ENCODE measurements around the gene CHN2. TPM values are rescaled to one million over a fixed set of nuclear protein-coding genes. Genes with fewer than 3 reads are reported as not detected.

Gene CHN2
- polyA plus RNA-seq, 2 of the 4 experiments (the other 2 are of a cell fraction), result 0.06 TPM; not detected in 1

GRCh38 chr7:29345590-29345989 is 151.0 kb downstream of the CHN2 start:
- Histone ChIP-seq H3K4me2 (no peak overlapping the region), H3K4me1 (no peaks in the 10 kb centered on the region), H3K4me3 (no peak overlapping the region), H3K9me3 (no peaks in the 10 kb centered on the region), H3K27ac (no peak overlapping the region)
- DNase-seq (ENCODE audit: low read depth in 1 of 2, low spot score in 1 of 2) (peak in 1 of 2 experiments; percentile 12), FAIRE-seq (no peak), ATAC-seq (peak in 1 of 2 experiments; percentile 60; a peak in 3 of 6 replicates)
- CTCF ChIA-PET, result interaction anchor here (0.7 to 1.8 kb wide), 3 partner anchors 10 to 156 kb away, joined by 3 to 4 read pairs (median 4); no protein-coding TSS in a partner anchor
- WGBS (ENCODE audit: missing lambda C conversion rate), result 27% methylated on average over 9 of the region's 9 CpGs
- peak; percentile 21; the same call in 1 of the 3 replicates for TF ChIP-seq SMC3 (IDR thresholded peaks at IDR 0.05)
- peak; percentile 24; the same call in 1 of the 3 replicates for TF ChIP-seq CTCF (IDR thresholded peaks at IDR 0.05)
- TF ChIP-seq RAD21 (conservative IDR thresholded peaks at IDR 0.05 in 1 of 2, IDR thresholded peaks at IDR 0.05 in 1 of 2), result peak; percentile 43 to 45; a peak in 4 of 5 replicates
- no peak for TF ChIP-seq RFX5 (IDR thresholded peaks at IDR 0.05)
- POLR2A ChIA-PET, result no interaction called here

GRCh38 chr7:29346231-29346978 is 151.8 kb downstream of the CHN2 start:
- WGBS (ENCODE audit: missing lambda C conversion rate), result 56% methylated on average over 8 of the region's 8 CpGs
- ATAC-seq, result no peak
- no peak for TF ChIP-seq NFE2L2 (conservative IDR thresholded peaks at IDR 0.05; ENCODE audit: low read length)
- TF ChIP-seq NPAS2 (CRISPR knock-in tag; IDR thresholded peaks at IDR 0.05; ENCODE audit: borderline replicate concordance), result no peak
- TF ChIP-seq RARB (CRISPR knock-in tag; IDR thresholded peaks at IDR 0.05), result no peak
- no peak for TF ChIP-seq MYC (IDR thresholded peaks at IDR 0.05; ENCODE audit: borderline replicate concordance, low read length)
- no peak for TF ChIP-seq JUNB (IDR thresholded peaks at IDR 0.05)
- TF ChIP-seq RAD21 (conservative IDR thresholded peaks at IDR 0.05 in 1 of 2, IDR thresholded peaks at IDR 0.05 in 1 of 2), result no peak
- TF ChIP-seq PHF8 (IDR thresholded peaks at IDR 0.05; ENCODE audit: borderline replicate concordance, low read depth), result no peak
- TF ChIP-seq ATOH8 (CRISPR knock-in tag; IDR thresholded peaks at IDR 0.05; ENCODE audit: low read depth), result no peak
- TF ChIP-seq JUN (IDR thresholded peaks at IDR 0.05), result no peak
- TF ChIP-seq FOXS1 (CRISPR knock-in tag; IDR thresholded peaks at IDR 0.05), result no peak
- no peak for TF ChIP-seq HOXB13 (CRISPR knock-in tag; IDR thresholded peaks at IDR 0.05; ENCODE audit: low read depth)
- TF ChIP-seq GATA3 (IDR thresholded peaks at IDR 0.05; ENCODE audit: borderline replicate concordance), result no peak
- TF ChIP-seq USF2 (IDR thresholded peaks at IDR 0.05), result no peak
- no peak for TF ChIP-seq MAX (IDR thresholded peaks at IDR 0.05)
- TF ChIP-seq SMC3 (IDR thresholded peaks at IDR 0.05), result no peak
- no peak for TF ChIP-seq PBX3 (IDR thresholded peaks at IDR 0.05)
- TF ChIP-seq KDM1A (IDR thresholded peaks at IDR 0.05; ENCODE audit: low read depth), result no peak
- TF ChIP-seq FOSL2 (IDR thresholded peaks at IDR 0.05), result no peak
- TF ChIP-seq FOSL2 (CRISPR knock-in tag; IDR thresholded peaks at IDR 0.05), result no peak
- no peak for FAIRE-seq
- no peaks in the 10 kb centered on the region for H3K9me3 ChIP-seq
- no peaks in the 10 kb centered on the region for H3K4me1 ChIP-seq
- ChIA-PET POLR2A (no interaction called here), CTCF (interaction anchor here (0.7 to 1.8 kb wide), 3 partner anchors 9 to 157 kb away, joined by 3 to 4 read pairs (median 4); no protein-coding TSS in a partner anchor)
- no peak overlapping the region for H3K4me2 ChIP-seq
- H3K4me3 ChIP-seq, result no peak overlapping the region
- no peak for DNase-seq (ENCODE audit: low read depth in 1 of 2, low spot score in 1 of 2)
- H3K27ac ChIP-seq, result no peak overlapping the region

Measured in A549 (cell line).